Stimulated activated CD4-positive, alpha-beta T cell treated with anti-CD3 and anti-CD28 coated beads, TNF-alpha, amount 100 ng/mL, for 1 hour (primary cell): ENCODE results near the gene PARVG.

Experiments used
- DNase-seq, 3 donors: peaks; one replicate each; pipeline ENCODE4 v3.0.0-alpha.2; 2020; ENCODE audit warnings: low read depth in 3 of 3, low spot score in 1 of 3

The PARVG gene

GRCh38 chr22:44242946-44243724 is 62.4 kb downstream of the PARVG start:
- DNase-seq, result no peak

GRCh38 chr22:44243761-44244160 is 63.0 kb downstream of the PARVG start:
- DNase-seq, result no peak

- DNase-seq, result no peak
Measured at GRCh38 chr22:44244265-44244822, 63.6 kb downstream of the PARVG start.

- DNase-seq, result no peak
Measured at GRCh38 chr22:44245438-44245837, 64.7 kb downstream of the PARVG start.

GRCh38 chr22:44245867-44246266 is 65.1 kb downstream of the PARVG start:
- no peak for DNase-seq

- no peak for DNase-seq
Measured at GRCh38 chr22:44246615-44247326, 66.0 kb downstream of the PARVG start.

GRCh38 chr22:44247346-44247745 is 66.6 kb downstream of the PARVG start:
- no peak for DNase-seq

GRCh38 chr22:44247923-44248892 is 67.5 kb downstream of the PARVG start:
- DNase-seq, result no peak

- DNase-seq, result no peak
Measured at GRCh38 chr22:44248926-44249325, 68.2 kb downstream of the PARVG start.

- no peak for DNase-seq
Measured at GRCh38 chr22:44249376-44250147, 68.8 kb downstream of the PARVG start.

GRCh38 chr22:44254811-44255210 is 74.1 kb downstream of the PARVG start:
- no peak for DNase-seq

- DNase-seq, result no peak
Measured at GRCh38 chr22:44256085-44256484, 75.4 kb downstream of the PARVG start.

- DNase-seq, result no peak
Measured at GRCh38 chr22:44256556-44257485, 76.1 kb downstream of the PARVG start.
